ENCODE measurements around the gene APOBEC2. TPM values are rescaled to one million over a fixed set of nuclear protein-coding genes. Genes with fewer than 3 reads are reported as not detected.

APOBEC2 gene
- total RNA-seq, 1 experiment from 2014 or later: not detected

DNA sequence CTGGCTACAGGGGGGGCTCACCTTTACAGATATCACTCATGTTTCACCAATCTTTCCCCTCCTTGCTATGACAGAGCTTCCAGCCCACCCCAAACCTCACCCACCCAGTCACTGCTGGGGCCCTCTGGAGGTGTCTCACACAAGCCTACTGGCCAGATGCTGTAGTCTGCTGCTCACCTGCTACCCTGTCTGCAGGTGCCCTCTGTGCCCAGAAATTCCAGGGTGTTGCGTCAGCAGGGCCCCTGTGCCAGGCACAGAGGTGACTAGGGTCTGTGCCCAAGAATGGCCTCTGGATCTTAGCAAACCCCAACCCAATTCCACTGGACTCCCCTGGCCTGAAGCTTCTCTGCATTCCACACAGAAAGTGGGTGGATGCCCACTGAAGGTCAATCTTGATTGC lies 35.3 kb upstream of the APOBEC2 start:
- TF ChIP-seq, protein P1, sequence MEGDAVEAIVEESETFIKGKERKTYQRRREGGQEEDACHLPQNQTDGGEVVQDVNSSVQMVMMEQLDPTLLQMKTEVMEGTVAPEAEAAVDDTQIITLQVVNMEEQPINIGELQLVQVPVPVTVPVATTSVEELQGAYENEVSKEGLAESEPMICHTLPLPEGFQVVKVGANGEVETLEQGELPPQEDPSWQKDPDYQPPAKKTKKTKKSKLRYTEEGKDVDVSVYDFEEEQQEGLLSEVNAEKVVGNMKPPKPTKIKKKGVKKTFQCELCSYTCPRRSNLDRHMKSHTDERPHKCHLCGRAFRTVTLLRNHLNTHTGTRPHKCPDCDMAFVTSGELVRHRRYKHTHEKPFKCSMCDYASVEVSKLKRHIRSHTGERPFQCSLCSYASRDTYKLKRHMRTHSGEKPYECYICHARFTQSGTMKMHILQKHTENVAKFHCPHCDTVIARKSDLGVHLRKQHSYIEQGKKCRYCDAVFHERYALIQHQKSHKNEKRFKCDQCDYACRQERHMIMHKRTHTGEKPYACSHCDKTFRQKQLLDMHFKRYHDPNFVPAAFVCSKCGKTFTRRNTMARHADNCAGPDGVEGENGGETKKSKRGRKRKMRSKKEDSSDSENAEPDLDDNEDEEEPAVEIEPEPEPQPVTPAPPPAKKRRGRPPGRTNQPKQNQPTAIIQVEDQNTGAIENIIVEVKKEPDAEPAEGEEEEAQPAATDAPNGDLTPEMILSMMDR (IDR thresholded peaks at IDR 0.05; ENCODE audit: unreplicated experiment): no peak
- Mint-ChIP-seq H3K36me3 (ENCODE audit: insufficient read depth, unreplicated experiment) (no peaks in the 10 kb centered on the region), H3K4me3 (ENCODE audit: low read depth, unreplicated experiment) (no peak overlapping the region), H3K27ac (ENCODE audit: unreplicated experiment) (no peak overlapping the region), H3K27me3 (ENCODE audit: unreplicated experiment) (no peaks in the 10 kb centered on the region), H3K9me3 (ENCODE audit: low read depth, unreplicated experiment) (peaks cover 3% of the 10 kb centered on the region), H3K4me1 (ENCODE audit: low read depth, unreplicated experiment) (peaks cover 21% of the 10 kb centered on the region)
- BruUV-seq (replicated peaks): no TSS peak
- CTCF ChIA-PET: interaction anchor here (1.4 kb wide), 1 partner anchor 11 kb away, joined by 3 read pairs; no protein-coding TSS in a partner anchor
- intact Hi-C loops (cut with micrococcal nuclease; ENCODE audit: unreplicated experiment): no loop called here
- no peak for DNase-seq

DNA sequence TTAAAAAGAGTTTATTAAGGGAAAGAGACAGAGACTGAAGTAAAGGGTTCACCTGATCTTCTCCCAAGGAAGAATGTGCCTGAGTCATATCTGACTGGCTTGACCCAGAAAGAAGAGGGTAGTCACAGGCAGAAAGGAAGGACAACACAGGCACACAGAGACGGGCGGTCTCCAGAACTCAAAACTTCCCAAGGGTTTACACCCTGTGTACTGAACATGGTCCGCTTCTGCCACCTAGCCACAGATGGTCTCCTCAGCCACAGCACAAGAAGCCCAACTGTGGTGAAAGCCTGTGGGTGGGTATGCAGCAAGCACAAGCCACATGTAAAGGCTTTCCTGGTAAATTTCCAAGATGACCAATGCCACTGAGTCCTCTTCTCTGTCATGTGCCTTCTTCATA lies 31.2 kb upstream of the APOBEC2 start:
- DNase-seq: peak; percentile 44
- CTCF ChIA-PET: no interaction called here
- BruUV-seq (replicated peaks): no TSS peak
- Mint-ChIP-seq H3K4me3 (ENCODE audit: low read depth, unreplicated experiment) (no peak overlapping the region), H3K27ac (ENCODE audit: unreplicated experiment) (no peak overlapping the region), H3K9me3 (ENCODE audit: low read depth, unreplicated experiment) (no peaks in the 10 kb centered on the region), H3K4me1 (ENCODE audit: low read depth, unreplicated experiment) (peaks cover 7% of the 10 kb centered on the region), H3K36me3 (ENCODE audit: insufficient read depth, unreplicated experiment) (no peaks in the 10 kb centered on the region), H3K27me3 (ENCODE audit: unreplicated experiment) (no peaks in the 10 kb centered on the region)
- TF ChIP-seq, protein P1 (IDR thresholded peaks at IDR 0.05; ENCODE audit: unreplicated experiment): no peak
- intact Hi-C loops (cut with micrococcal nuclease; ENCODE audit: unreplicated experiment): loop anchor here (2.0 kb wide), 1 partner anchor 127 kb away; no protein-coding TSS in a partner anchor

DNA sequence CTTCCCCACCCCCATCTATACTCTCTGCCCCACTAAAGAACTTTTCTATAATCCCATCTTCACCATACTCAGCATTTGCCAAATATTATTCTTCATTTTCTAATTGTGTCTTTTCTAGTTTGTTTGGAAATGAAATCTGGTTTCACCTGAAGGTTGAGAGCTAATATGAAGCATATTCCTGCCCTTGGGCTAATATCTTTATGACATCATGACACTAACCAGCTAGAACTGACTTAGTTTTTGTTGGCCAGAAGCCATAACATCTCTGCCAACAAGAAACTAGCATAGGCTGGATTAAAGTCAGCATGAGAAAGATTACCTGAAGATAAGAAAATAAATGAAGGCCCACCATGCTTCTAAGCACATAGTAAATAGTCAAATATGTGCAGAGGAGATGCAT lies 30.7 kb upstream of the APOBEC2 start:
- DNase-seq: no peak
- no peaks in the 10 kb centered on the region for H3K9me3 Mint-ChIP-seq (ENCODE audit: low read depth, unreplicated experiment)
- H3K4me3 Mint-ChIP-seq (ENCODE audit: low read depth, unreplicated experiment): no peak overlapping the region
- BruUV-seq (replicated peaks): no TSS peak
- H3K36me3 Mint-ChIP-seq (ENCODE audit: insufficient read depth, unreplicated experiment): no peaks in the 10 kb centered on the region
- peaks cover 7% of the 10 kb centered on the region for H3K4me1 Mint-ChIP-seq (ENCODE audit: low read depth, unreplicated experiment)
- CTCF ChIA-PET: no interaction called here
- no peak overlapping the region for H3K27ac Mint-ChIP-seq (ENCODE audit: unreplicated experiment)
- TF ChIP-seq, protein P1 (IDR thresholded peaks at IDR 0.05; ENCODE audit: unreplicated experiment): no peak
- intact Hi-C loops (cut with micrococcal nuclease; ENCODE audit: unreplicated experiment): loop anchor here (2.0 kb wide), 1 partner anchor 127 kb away; no protein-coding TSS in a partner anchor
- H3K27me3 Mint-ChIP-seq (ENCODE audit: unreplicated experiment): no peaks in the 10 kb centered on the region

DNA sequence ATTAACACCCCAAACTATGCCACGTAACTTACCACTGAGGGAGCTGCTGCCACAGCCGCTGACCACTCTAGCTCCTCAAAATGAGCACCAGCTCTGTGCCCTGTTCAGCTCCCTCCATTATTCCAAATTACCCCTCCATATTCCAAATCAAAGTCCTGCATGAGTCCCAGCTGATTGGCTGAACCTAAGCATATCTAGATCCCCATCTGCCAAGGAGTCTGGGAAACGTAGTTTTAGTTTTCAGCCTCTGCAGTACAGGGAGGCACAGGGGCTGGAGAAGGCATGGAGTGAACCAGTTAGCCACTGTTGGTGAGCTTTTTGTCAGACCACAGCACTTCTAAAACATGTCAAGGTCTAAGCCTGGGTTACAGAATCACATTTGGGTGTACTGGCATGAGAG lies 29.9 kb upstream of the APOBEC2 start:
- Mint-ChIP-seq H3K9me3 (ENCODE audit: low read depth, unreplicated experiment) (no peaks in the 10 kb centered on the region), H3K27ac (ENCODE audit: unreplicated experiment) (no peak overlapping the region), H3K36me3 (ENCODE audit: insufficient read depth, unreplicated experiment) (no peaks in the 10 kb centered on the region), H3K27me3 (ENCODE audit: unreplicated experiment) (no peaks in the 10 kb centered on the region), H3K4me1 (ENCODE audit: low read depth, unreplicated experiment) (peaks cover 14% of the 10 kb centered on the region), H3K4me3 (ENCODE audit: low read depth, unreplicated experiment) (no peak overlapping the region)
- CTCF ChIA-PET: no interaction called here
- intact Hi-C loops (cut with micrococcal nuclease; ENCODE audit: unreplicated experiment): loop anchor here (2.0 kb wide), 1 partner anchor 128 kb away; no protein-coding TSS in a partner anchor
- TF ChIP-seq, protein P1 (IDR thresholded peaks at IDR 0.05; ENCODE audit: unreplicated experiment): no peak
- BruUV-seq (replicated peaks): no TSS peak
- no peak for DNase-seq

All from Calu3 (cell line).